Measurements from ENCODE around the gene PHLDA3. TPM values are rescaled to one million over a fixed set of nuclear protein-coding genes. Genes with fewer than 3 reads are reported as not detected.
"Not testable (repeated sequence)": the region's sequence is repeated elsewhere in the genome, so short reads cannot be mapped to it uniquely, and the experiment has no call there.

The PHLDA3 gene
- total RNA-seq, 1 donor, result 0.31 TPM

DNA sequence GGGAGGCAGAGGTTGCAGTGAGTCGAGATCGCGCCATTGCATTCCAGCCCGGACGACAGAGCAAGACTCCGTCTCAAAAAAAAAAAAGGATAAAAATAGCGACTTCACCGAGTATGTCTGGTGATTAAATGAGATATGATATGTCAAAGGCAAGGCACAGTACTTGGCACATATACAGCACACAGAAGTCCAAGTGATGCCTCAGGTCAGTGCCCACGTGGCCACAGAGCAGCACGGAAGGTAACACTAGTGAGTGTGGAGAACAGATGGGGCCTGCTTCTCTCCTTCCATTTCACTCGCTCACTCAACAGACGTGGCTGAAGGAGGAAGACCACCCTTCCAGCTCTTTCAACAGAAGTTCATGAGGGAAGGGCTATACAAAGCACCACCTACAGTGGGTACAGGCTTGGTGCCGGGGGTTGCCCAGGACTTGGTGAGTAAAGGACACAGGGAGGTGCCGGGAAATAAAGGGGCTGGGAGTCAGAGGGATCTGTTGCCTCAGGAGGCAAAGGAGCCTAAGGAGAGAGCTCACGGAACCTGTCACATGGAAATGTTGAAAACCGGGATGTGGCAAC lies 29.0 kb upstream of the PHLDA3 start:
- H3K27me3 ChIP-seq (ENCODE audit: insufficient read depth, low read length), result no peaks in the 10 kb centered on the region
- H3K4me3 ChIP-seq (ENCODE audit: low read length), result no peak overlapping the region
- peaks cover 7% of the 10 kb centered on the region for H3K4me1 ChIP-seq (ENCODE audit: insufficient read depth, low read length)
- no peaks in the 10 kb centered on the region for H3K9me3 ChIP-seq (ENCODE audit: low read depth, low read length)

GRCh38 chr1:201496296-201496690 lies 27.3 kb upstream of the PHLDA3 start:
- Histone ChIP-seq H3K27me3 (ENCODE audit: insufficient read depth, low read length) (no peaks in the 10 kb centered on the region), H3K4me1 (ENCODE audit: insufficient read depth, low read length) (peaks cover 14% of the 10 kb centered on the region), H3K4me3 (ENCODE audit: low read length) (no peak overlapping the region), H3K9me3 (ENCODE audit: low read depth, low read length) (no peaks in the 10 kb centered on the region)

GRCh38 chr1:201495551-201496295 lies 26.7 kb upstream of the PHLDA3 start:
- Histone ChIP-seq H3K9me3 (ENCODE audit: low read depth, low read length) (no peaks in the 10 kb centered on the region), H3K4me1 (ENCODE audit: insufficient read depth, low read length) (peaks cover 19% of the 10 kb centered on the region), H3K4me3 (ENCODE audit: low read length) (no peak overlapping the region), H3K27me3 (ENCODE audit: insufficient read depth, low read length) (no peaks in the 10 kb centered on the region)

DNA sequence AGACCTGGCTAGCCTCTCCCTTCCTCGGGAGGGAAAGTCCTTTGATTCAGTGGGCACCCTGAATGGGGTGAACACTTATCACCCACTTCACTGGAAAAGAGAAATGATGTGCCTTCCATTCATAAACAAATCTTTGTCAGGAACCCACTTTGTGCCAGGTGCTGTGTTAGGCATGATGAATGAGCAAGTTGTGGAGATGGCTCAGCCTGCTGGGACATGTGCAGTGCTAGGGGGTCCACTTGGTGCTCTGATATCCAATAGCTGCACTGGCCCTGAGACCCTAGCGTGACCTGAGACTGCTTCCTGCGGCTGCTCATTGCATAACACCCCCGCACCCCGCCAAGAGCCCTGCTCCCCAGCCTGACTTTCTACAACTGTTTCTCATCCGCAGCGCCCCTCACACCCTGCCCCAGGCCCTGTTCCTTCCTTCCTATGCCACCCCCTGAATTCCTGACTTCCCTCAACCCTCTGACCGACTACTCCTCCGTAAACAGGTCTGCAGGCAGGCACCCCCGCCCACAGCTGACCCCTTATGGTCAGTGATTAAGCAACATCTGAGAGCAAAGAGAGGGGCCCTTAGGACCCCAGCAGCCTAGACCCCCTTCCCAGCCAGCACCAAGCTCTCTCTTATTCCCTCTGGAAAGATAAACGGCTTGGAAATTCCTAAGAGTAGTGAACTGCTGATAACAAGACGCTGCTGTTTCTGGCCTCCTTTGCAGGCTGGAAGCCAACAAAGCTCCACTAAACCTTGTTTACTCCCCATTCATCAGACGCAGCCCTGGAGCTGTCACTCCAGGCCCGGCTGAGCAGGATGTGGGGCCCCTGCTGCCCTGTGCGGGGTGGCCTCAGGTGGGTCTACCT lies 25.0 kb upstream of the PHLDA3 start:
- Histone ChIP-seq H3K4me1 (ENCODE audit: insufficient read depth, low read length) (peaks cover 37% of the 10 kb centered on the region), H3K9me3 (ENCODE audit: low read depth, low read length) (no peaks in the 10 kb centered on the region), H3K27me3 (ENCODE audit: insufficient read depth, low read length) (no peaks in the 10 kb centered on the region), H3K4me3 (ENCODE audit: low read length) (no peak overlapping the region)

DNA sequence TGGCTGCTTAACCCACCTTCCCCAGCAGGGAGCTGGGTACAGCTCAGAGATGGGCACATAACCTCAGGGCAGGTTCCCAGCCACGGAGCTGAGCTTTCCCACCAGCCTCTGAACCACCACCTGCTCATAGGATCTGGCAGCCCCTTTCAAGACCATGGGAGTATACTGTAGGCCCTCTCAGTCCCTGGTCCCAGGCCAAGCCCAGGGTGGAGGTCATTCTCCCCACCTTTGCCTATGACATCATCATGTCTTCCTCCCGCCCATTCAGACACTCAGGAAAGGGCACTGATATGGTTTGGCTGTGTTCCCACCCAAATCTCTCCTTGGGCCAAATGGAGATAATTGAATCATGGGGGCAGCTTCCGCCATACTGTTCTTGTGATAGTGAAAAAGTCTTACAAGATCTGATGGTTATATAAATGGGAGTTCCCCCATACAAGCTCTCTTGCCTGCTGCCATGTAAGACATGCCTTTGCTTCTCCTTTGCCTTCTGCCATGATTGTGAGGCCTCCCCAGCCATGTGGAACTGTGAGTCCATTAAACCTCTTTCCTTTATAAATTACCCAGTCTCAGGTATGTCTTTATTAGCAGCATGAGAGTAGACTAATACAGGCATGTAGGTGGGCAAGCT lies 24.2 kb upstream of the PHLDA3 start:
- H3K27me3 ChIP-seq (ENCODE audit: insufficient read depth, low read length); H3K9me3 ChIP-seq (ENCODE audit: low read depth, low read length); H3K4me3 ChIP-seq (ENCODE audit: low read length): not testable (repeated sequence)
- peaks cover 41% of the 10 kb centered on the region for H3K4me1 ChIP-seq (ENCODE audit: insufficient read depth, low read length)

- Histone ChIP-seq H3K4me3 (ENCODE audit: low read length) (no peak overlapping the region), H3K27me3 (ENCODE audit: insufficient read depth, low read length) (no peaks in the 10 kb centered on the region), H3K9me3 (ENCODE audit: low read depth, low read length) (no peaks in the 10 kb centered on the region), H3K4me1 (ENCODE audit: insufficient read depth, low read length) (peaks cover 41% of the 10 kb centered on the region)
Measured at GRCh38 chr1:201491896-201492511, 23.0 kb upstream of the PHLDA3 start.

DNA sequence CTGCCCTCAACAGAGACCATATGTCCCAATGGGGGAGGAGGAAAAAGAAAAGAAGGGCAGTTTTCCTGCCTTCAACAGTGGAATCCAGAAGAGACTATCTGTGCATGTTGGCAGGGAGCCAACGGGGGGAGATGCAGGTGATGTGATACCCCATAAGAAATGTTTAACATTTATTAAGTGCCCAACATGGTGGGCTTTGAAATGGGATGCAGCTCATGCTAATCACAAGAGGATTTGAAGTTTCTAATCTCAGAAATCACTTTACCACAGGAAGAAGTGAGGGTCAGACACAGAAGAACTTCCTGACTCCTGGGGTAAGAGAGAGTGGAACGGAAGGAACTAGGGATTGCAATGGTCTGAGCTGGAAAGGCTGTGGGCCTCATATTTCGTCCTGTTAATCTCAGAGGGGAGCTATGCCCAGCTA lies 21.7 kb upstream of the PHLDA3 start:
- Histone ChIP-seq H3K27me3 (ENCODE audit: insufficient read depth, low read length) (no peaks in the 10 kb centered on the region), H3K4me1 (ENCODE audit: insufficient read depth, low read length) (peaks cover 41% of the 10 kb centered on the region), H3K9me3 (ENCODE audit: low read depth, low read length) (no peaks in the 10 kb centered on the region)

DNA sequence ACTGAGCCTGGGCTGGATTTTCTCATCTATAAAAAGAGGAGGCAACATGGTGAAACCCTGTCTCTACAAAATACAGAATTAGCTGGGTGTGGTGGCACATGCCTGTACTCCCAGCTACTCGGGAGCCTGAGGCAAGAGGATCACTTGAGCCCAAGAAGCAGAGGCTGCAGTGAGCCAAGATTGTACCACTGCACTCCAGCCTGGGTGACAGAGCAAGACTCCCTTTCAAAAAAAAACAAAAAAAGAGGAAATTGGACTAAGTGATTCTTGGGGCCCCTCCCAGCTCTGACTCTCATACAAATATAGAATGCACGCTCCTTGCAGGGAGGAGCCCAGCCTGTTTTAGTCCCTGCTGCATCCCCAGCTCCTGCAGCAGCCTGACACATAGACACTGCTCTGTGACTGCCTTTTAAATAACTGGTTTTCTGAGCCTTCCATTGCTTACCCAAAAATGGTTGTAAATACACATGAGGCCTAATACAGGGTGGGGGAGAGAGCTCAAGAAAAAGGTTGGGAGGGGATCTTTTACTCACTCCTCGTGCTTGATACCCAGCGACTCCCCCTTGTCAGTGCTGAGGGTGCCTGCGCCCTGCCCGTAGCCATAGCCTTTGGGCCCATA lies 20.8 kb upstream of the PHLDA3 start:
- peaks cover 41% of the 10 kb centered on the region for H3K4me1 ChIP-seq (ENCODE audit: insufficient read depth, low read length)
- no peaks in the 10 kb centered on the region for H3K9me3 ChIP-seq (ENCODE audit: low read depth, low read length)
- no peak overlapping the region for H3K4me3 ChIP-seq (ENCODE audit: low read length)
- no peaks in the 10 kb centered on the region for H3K27me3 ChIP-seq (ENCODE audit: insufficient read depth, low read length)

More for the DNA sequence above, 21.7 kb upstream of the PHLDA3 start:
- no peak overlapping the region for H3K4me3 ChIP-seq (ENCODE audit: low read length)

- no peak overlapping the region for H3K4me3 ChIP-seq (ENCODE audit: low read length)
- H3K4me1 ChIP-seq (ENCODE audit: insufficient read depth, low read length), result peaks cover 36% of the 10 kb centered on the region
- H3K27me3 ChIP-seq (ENCODE audit: insufficient read depth, low read length), result no peaks in the 10 kb centered on the region
Measured at GRCh38 chr1:201488830-201489589, 20.0 kb upstream of the PHLDA3 start.

GRCh38 chr1:201487742-201488141 lies 18.8 kb upstream of the PHLDA3 start:
- Histone ChIP-seq H3K27me3 (ENCODE audit: insufficient read depth, low read length) (no peaks in the 10 kb centered on the region), H3K4me1 (ENCODE audit: insufficient read depth, low read length) (peaks cover 34% of the 10 kb centered on the region), H3K4me3 (ENCODE audit: low read length) (no peak overlapping the region), H3K9me3 (ENCODE audit: low read depth, low read length) (no peaks in the 10 kb centered on the region)

More at GRCh38 chr1:201488830-201489589, 20.0 kb upstream of the PHLDA3 start:
- H3K9me3 ChIP-seq (ENCODE audit: low read depth, low read length), result no peaks in the 10 kb centered on the region

- H3K4me3 ChIP-seq (ENCODE audit: low read length), result no peak overlapping the region
- H3K9me3 ChIP-seq (ENCODE audit: low read depth, low read length), result no peaks in the 10 kb centered on the region
- H3K27me3 ChIP-seq (ENCODE audit: insufficient read depth, low read length), result peaks cover under 1% of the 10 kb centered on the region
- peaks cover 36% of the 10 kb centered on the region for H3K4me1 ChIP-seq (ENCODE audit: insufficient read depth, low read length)
Measured at GRCh38 chr1:201486187-201486586, 17.2 kb upstream of the PHLDA3 start.

DNA sequence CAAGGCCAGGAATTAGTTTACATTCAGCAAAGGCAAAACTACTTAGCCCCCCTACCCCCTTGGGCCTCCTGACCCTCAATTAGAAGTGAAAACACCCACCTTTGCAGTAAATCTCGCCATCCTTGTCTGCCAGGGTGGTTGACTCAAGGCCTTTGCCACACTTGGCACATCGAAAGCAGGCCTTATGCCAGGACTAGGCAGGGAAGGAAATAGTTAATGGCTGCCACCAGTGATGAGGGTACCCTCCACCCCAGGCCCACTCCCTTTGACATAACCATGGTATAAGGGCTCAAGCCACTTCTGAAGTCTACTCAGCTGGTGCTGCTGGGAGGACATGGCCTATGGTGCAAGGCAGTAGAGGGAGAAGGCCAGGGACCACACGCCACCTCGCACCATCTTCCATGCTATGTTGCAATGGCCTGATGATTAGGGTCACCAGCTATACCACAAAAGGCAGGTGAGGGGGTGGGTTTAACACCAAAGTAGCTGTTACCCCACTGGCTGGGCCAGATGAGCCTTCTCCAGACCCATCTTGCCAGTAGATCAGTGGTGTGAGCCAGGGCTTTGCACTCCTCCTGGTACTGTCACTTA lies 16.3 kb upstream of the PHLDA3 start:
- peaks cover 35% of the 10 kb centered on the region for H3K4me1 ChIP-seq (ENCODE audit: insufficient read depth, low read length)
- H3K9me3 ChIP-seq (ENCODE audit: low read depth, low read length), result no peaks in the 10 kb centered on the region
- H3K4me3 ChIP-seq (ENCODE audit: low read length), result no peak overlapping the region
- peaks cover 4% of the 10 kb centered on the region for H3K27me3 ChIP-seq (ENCODE audit: insufficient read depth, low read length)

- Histone ChIP-seq H3K27me3 (ENCODE audit: insufficient read depth, low read length) (peaks cover 4% of the 10 kb centered on the region), H3K4me1 (ENCODE audit: insufficient read depth, low read length) (peaks cover 18% of the 10 kb centered on the region), H3K9me3 (ENCODE audit: low read depth, low read length) (no peaks in the 10 kb centered on the region), H3K4me3 (ENCODE audit: low read length) (no peak overlapping the region)
Measured at GRCh38 chr1:201483373-201483949, 14.5 kb upstream of the PHLDA3 start.
